GM12878 (cell line): ENCODE measurements around the gene KCNIP3. TPM values are rescaled to one million over a fixed set of nuclear protein-coding genes. Genes with fewer than 3 reads are reported as not detected.
"Not testable (repeated sequence)": the region's sequence is repeated elsewhere in the genome, so short reads cannot be mapped to it uniquely, and the experiment has no call there.

Experiments used
- ATAC-seq: fragments of 200-7000 bp; cut with Tn5 transposase; 3 replicates; pipeline ENCODE4 v1.9.1; 2020; ENCODE audit warnings: mild to moderate bottlenecking, moderate library complexity
- BruUV-seq: library from RNA; stranded (reverse); fragments of 400-500 nt; replicated peaks from 2 replicates; lab custom pipeline; 2021; lab: Mats Ljungman, UMichigan
- CTCF ChIA-PET: fragments of 300-600 bp; sonication (Branson Sonifier 250); formaldehyde crosslinking; extraction: SDS; loops from one replicate; lab custom pipeline; 2021; ENCODE audit warnings: inconsistent platforms; lab: Yijun Ruan, JAX
- POLR2A ChIA-PET: fragments of 350-600 bp; formaldehyde crosslinking; extraction: SDS; loops from one replicate; lab custom pipeline; 2021; ENCODE audit warnings: inconsistent platforms; lab: Charles Lee
- RAD21 ChIA-PET: fragments of 300-600 bp; sonication (Branson Sonifier 250); formaldehyde crosslinking; loops from one replicate; lab custom pipeline; 2023; ENCODE audit warnings: antibody characterized with exemption; ENCODE audit not compliant: unreplicated experiment; lab: Charles Lee
- SMC1A ChIA-PET: fragments of 300-600 bp; sonication (Branson Sonifier 250); formaldehyde crosslinking; loops from one replicate; lab custom pipeline; 2023; ENCODE audit not compliant: unreplicated experiment, uncharacterized antibody; lab: Charles Lee
- DNase-seq: peaks from one replicate; pipeline ENCODE4 v3.0.0-alpha.2; 2011; ENCODE audit warnings: low read depth, low spot score
- FAIRE-seq: peaks from 3 replicates; lab custom pipeline; 2011; peaks lifted over from hg19 to GRCh38; lab: Jason Lieb, UNC
- H2AFZ ChIP-seq: 2 replicates; pipeline ENCODE4 v1.6.0; 2011; ENCODE audit warnings: low read depth, low read length, control low read depth; ENCODE audit not compliant: control insufficient read depth
- H3K27ac ChIP-seq: 2 replicates; pipeline ENCODE4 v1.5.1; 2011; ENCODE audit warnings: control low read depth; ENCODE audit not compliant: control insufficient read depth, insufficient read depth
- H3K27me3 ChIP-seq, 2 experiments: replicated peaks in 1 of 2; 2 replicates each; pipeline versions ENCODE4 v1.6.0 to v1.6.1; 2011; ENCODE audit warnings: low read length in 1 of 2; ENCODE audit not compliant: control insufficient read depth in 2 of 2, insufficient read depth in 2 of 2
- H3K36me3 ChIP-seq, 2 experiments: 2 replicates each; pipeline ENCODE4 v1.5.1; 2011; ENCODE audit warnings: low read length in 1 of 2; ENCODE audit not compliant: control insufficient read depth in 2 of 2, insufficient read depth in 2 of 2
- H3K4me1 ChIP-seq: 2 replicates; pipeline ENCODE4 v1.6.1; 2011; ENCODE audit warnings: mild to moderate bottlenecking, low read length, moderate library complexity, mixed read lengths; ENCODE audit not compliant: control insufficient read depth, insufficient read depth
- H3K4me2 ChIP-seq: 2 replicates; pipeline ENCODE4 v1.6.0; 2011; ENCODE audit warnings: control low read depth; ENCODE audit not compliant: control insufficient read depth, insufficient read depth
- H3K4me3 ChIP-seq: fragments of 200-600 bp; sonication (generic); 2 replicates; pipeline ENCODE4 v1.5.1; 2016
- H3K79me2 ChIP-seq: 2 replicates; pipeline ENCODE4 v1.6.0; 2011; ENCODE audit warnings: low read length; ENCODE audit not compliant: control insufficient read depth, insufficient read depth
- H3K9ac ChIP-seq: 2 replicates; pipeline ENCODE4 v1.8.0; 2011; ENCODE audit warnings: low read length, control low read depth, mixed read lengths; ENCODE audit not compliant: control insufficient read depth, insufficient read depth
- H3K9me3 ChIP-seq: replicated peaks from 3 replicates; pipeline ENCODE4 v1.5.1; 2011; ENCODE audit warnings: mild to moderate bottlenecking, low read length; ENCODE audit not compliant: control insufficient read depth, insufficient read depth
- H4K20me1 ChIP-seq: 2 replicates; pipeline ENCODE4 v1.6.0; 2011; ENCODE audit not compliant: control insufficient read depth, insufficient read depth
- CHD2 ChIP-seq: IDR thresholded peaks from 2 replicates; pipeline ENCODE4 v1.6.1; 2011; ENCODE audit warnings: low read depth, low read length, improper control_type of control experiment, borderline replicate concordance
- MTA2 ChIP-seq: fragments of 450-650 bp; IDR thresholded peaks from 2 replicates; pipeline ENCODE4 v1.6.1; 2016; ENCODE audit warnings: low read depth, mild to moderate bottlenecking, moderate library complexity
- WGBS: methylation state at CpG from one replicate; pipeline ENCODE4 v1.1.6; 2016; ENCODE audit warnings: low lambda C conversion rate; ENCODE audit not compliant: insufficient replicate concordance, insufficient coverage; ENCODE audit errors: missing lambda C conversion rate; 5-methylcytosine and 5-hydroxymethylcytosine counted together
- in situ Hi-C: fragments of 300-500 bp; cut with MboI; formaldehyde crosslinking; loops from 9 replicates; pipeline ENCODE4 v1.14.3; 2018; ENCODE audit warnings: mixed read lengths
- intact Hi-C: fragments of 100-400 bp; cut with micrococcal nuclease; formaldehyde crosslinking; loops from one replicate; pipeline ENCODE4 v1.14.2; 2022; ENCODE audit not compliant: unreplicated experiment
- polyA plus RNA-seq, 11 experiments: library from polyadenylated mRNA; depleted of rRNA in 4 of 11; unstranded in 6 of 11; stranded (reverse) in 5 of 11; fragments of >200 nt; fragmentation: Nextera tagmentation in 4 of 11; fragmentation: Illumina TruSeq in 1 of 11; extraction: Ambion mirVana in 4 of 11; extraction: Trizol in 1 of 11; gene quantifications; 1 replicate in 1 of 11; 2 replicates in 10 of 11; pipeline versions ENCODE4 v1.2.1 to v1.2.3, GENCODE V29; 2011 to 2016; ENCODE audit warnings: inconsistent platforms in 2 of 11, missing spikeins in 2 of 11, low read depth in 1 of 11
- total RNA-seq, 4 experiments: library from RNA; depleted of rRNA in 3 of 4; stranded (reverse); fragments of >200 nt in 3 of 4; fragmentation: Illumina TruSeq in 1 of 4; extraction: Trizol in 1 of 4; gene quantifications; 2 replicates each; pipeline versions ENCODE4 v1.2.1 to v1.2.3, GENCODE V29; 2013 to 2021
- TF ChIP-seq, protein P1 (sequence below): fragments of 450-650 bp; formaldehyde crosslinking; IDR thresholded peaks from 2 replicates; pipeline ENCODE4 v1.4.0; 2022; ENCODE audit warnings: mild to moderate bottlenecking, moderate library complexity
- TF ChIP-seq, protein P2 (sequence below): fragments of 450-650 bp; formaldehyde crosslinking; IDR thresholded peaks from 2 replicates; pipeline ENCODE4 v1.4.0; 2020; ENCODE audit warnings: mild to moderate bottlenecking, moderate library complexity

The KCNIP3 gene
- total and polyA plus RNA-seq, 10 of the 15 experiments (the other 5 are each of a cell fraction or from before 2014, with no cell fraction given) = not detected

DNA sequence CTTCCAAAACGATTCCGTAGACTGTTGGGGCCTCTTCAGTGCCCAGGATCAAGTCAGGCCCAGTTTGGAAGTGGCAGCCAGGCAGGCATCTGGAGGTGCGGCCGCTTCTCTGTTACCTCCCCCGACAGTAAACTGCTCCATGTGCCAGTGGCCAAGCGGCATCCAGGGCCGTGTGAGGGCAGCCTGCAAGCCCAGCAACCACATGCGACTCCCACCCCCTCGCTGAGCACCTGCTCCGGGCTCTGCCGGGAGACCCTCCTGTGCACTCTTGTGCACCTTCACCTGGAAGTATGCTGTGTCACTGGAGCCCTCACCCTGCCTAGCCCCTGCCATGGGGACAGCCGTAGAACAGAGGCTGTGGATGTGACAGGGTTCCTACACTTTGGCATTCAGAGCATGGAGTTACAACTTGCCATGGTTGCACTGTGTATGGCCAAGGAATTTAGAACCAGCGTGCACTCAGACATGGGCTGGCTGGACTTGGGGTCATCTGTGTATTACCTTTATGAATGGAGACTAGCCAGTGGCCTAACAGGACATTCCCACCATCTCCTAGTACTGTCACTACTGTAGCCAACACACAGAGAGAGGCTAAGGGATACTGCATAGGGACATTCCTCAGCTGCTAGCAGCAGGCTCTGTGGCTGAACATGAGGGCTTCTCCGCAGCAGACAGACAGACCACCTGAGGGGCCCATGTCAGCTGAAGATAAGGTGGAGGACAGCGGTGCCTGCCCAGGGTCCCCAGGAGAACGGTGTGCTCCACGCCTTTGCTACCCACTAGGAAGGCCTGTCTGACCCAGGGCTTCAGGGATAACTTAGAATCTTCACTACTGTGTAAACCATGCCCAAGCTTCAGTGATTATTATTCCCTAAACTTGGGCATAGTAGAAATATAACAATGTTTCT lies 80.3 kb downstream of the KCNIP3 start:
- Histone ChIP-seq H3K27me3 (peaks cover 0 to 1% of the 10 kb centered on the region in 2 experiments; a peak in 1 of 4 replicates), H3K4me1 (no peaks in the 10 kb centered on the region), H3K4me3 (no peak overlapping the region), H3K9ac (no peak overlapping the region), H3K9me3 (no peaks in the 10 kb centered on the region), H2AFZ (no peak overlapping the region), H3K36me3 (no peaks in the 10 kb centered on the region), H3K4me2 (no peak overlapping the region), H3K27ac (no peak overlapping the region), H4K20me1 (no peaks in the 10 kb centered on the region), H3K79me2 (no peaks in the 10 kb centered on the region)
- FAIRE-seq (no peak), ATAC-seq (no peak), DNase-seq (no peak)
- 44% methylated on average over 17 of the region's 17 CpGs for WGBS
- ChIA-PET POLR2A (no interaction called here), CTCF (interaction anchor here (1.6 kb wide), 1 partner anchor 10 kb away, joined by 5 read pairs; no protein-coding TSS in a partner anchor), SMC1A (no interaction called here), RAD21 (no interaction called here)
- in situ Hi-C loops = no loop called here
- no TSS peak for BruUV-seq
- no peak for TF ChIP-seq MTA2
- no peak for TF ChIP-seq CHD2
- TF ChIP-seq, protein P1, sequence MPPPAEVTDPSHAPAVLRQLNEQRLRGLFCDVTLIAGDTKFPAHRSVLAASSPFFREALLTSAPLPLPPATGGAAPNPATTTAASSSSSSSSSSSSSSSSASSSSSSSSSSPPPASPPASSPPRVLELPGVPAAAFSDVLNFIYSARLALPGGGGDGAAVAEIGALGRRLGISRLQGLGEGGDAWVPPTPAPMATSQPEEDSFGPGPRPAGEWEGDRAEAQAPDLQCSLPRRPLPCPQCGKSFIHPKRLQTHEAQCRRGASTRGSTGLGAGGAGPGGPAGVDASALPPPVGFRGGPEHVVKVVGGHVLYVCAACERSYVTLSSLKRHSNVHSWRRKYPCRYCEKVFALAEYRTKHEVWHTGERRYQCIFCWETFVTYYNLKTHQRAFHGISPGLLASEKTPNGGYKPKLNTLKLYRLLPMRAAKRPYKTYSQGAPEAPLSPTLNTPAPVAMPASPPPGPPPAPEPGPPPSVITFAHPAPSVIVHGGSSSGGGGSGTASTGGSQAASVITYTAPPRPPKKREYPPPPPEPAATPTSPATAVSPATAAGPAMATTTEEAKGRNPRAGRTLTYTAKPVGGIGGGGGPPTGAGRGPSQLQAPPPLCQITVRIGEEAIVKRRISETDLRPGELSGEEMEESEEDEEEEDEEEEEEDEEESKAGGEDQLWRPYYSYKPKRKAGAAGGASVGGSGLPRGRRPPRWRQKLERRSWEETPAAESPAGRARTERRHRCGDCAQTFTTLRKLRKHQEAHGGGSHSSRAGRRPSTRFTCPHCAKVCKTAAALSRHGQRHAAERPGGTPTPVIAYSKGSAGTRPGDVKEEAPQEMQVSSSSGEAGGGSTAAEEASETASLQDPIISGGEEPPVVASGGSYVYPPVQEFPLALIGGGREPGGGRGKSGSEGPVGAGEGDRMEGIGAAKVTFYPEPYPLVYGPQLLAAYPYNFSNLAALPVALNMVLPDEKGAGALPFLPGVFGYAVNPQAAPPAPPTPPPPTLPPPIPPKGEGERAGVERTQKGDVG (CRISPR knock-in tag) = no peak
- TF ChIP-seq, protein P2, sequence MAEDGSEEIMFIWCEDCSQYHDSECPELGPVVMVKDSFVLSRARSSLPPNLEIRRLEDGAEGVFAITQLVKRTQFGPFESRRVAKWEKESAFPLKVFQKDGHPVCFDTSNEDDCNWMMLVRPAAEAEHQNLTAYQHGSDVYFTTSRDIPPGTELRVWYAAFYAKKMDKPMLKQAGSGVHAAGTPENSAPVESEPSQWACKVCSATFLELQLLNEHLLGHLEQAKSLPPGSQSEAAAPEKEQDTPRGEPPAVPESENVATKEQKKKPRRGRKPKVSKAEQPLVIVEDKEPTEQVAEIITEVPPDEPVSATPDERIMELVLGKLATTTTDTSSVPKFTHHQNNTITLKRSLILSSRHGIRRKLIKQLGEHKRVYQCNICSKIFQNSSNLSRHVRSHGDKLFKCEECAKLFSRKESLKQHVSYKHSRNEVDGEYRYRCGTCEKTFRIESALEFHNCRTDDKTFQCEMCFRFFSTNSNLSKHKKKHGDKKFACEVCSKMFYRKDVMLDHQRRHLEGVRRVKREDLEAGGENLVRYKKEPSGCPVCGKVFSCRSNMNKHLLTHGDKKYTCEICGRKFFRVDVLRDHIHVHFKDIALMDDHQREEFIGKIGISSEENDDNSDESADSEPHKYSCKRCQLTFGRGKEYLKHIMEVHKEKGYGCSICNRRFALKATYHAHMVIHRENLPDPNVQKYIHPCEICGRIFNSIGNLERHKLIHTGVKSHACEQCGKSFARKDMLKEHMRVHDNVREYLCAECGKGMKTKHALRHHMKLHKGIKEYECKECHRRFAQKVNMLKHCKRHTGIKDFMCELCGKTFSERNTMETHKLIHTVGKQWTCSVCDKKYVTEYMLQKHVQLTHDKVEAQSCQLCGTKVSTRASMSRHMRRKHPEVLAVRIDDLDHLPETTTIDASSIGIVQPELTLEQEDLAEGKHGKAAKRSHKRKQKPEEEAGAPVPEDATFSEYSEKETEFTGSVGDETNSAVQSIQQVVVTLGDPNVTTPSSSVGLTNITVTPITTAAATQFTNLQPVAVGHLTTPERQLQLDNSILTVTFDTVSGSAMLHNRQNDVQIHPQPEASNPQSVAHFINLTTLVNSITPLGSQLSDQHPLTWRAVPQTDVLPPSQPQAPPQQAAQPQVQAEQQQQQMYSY (CRISPR knock-in tag) = no peak
- intact Hi-C loops = no loop called here

GRCh38 chr2:95378281-95378680 lies 81.1 kb downstream of the KCNIP3 start:
- intact Hi-C loops, BruUV-seq, SMC1A ChIA-PET, RAD21 ChIA-PET, H3K36me3 ChIP-seq, POLR2A ChIA-PET, H3K4me1 ChIP-seq, H3K4me3 ChIP-seq, H3K27ac ChIP-seq, H3K9me3 ChIP-seq, H3K79me2 ChIP-seq, FAIRE-seq, H4K20me1 ChIP-seq, H3K4me2 ChIP-seq, DNase-seq, H3K9ac ChIP-seq, in situ Hi-C loops, H2AFZ ChIP-seq, ATAC-seq, H3K27me3 ChIP-seq: not testable (repeated sequence)
- 49% methylated on average over 5 of the region's 7 CpGs for WGBS
- CTCF ChIA-PET = interaction anchor here (1.6 kb wide), 1 partner anchor 9 kb away, joined by 5 read pairs; no protein-coding TSS in a partner anchor
